Smooth muscle cell (in vitro differentiated cells): ENCODE measurements around the gene GATAD2A. TPM values are rescaled to one million over a fixed set of nuclear protein-coding genes. Genes with fewer than 3 reads are reported as not detected.

Experiments
- DNase-seq: peaks from one replicate; lab custom pipeline; 2025; ENCODE audit not compliant: unreplicated experiment; lab: John Stamatoyannopoulos, UW
- H2AFZ ChIP-seq: fragments of 200-600 bp; sonication (generic); 2 replicates; pipeline ENCODE4 v1.6.0; 2016; ENCODE audit warnings: antibody characterized with exemption, low read depth, mild to moderate bottlenecking
- H3F3A ChIP-seq: fragments of 200-600 bp; sonication (generic); 2 replicates; pipeline ENCODE4 v1.6.0; 2017; ENCODE audit warnings: antibody characterized with exemption, low read depth
- H3K27ac ChIP-seq: fragments of 200-600 bp; sonication (generic); 2 replicates; pipeline ENCODE4 v1.5.1; 2016; ENCODE audit warnings: low read depth, mild to moderate bottlenecking
- H3K27me3 ChIP-seq: fragments of 200-600 bp; sonication (generic); 2 replicates; pipeline ENCODE4 v1.6.1; 2016; ENCODE audit warnings: low read depth, mild to moderate bottlenecking
- H3K36me3 ChIP-seq: fragments of 200-600 bp; sonication (generic); 2 replicates; pipeline ENCODE4 v1.5.1; 2016; ENCODE audit warnings: low read depth
- H3K4me1 ChIP-seq: fragments of 200-600 bp; sonication (generic); 2 replicates; pipeline ENCODE4 v1.5.1; 2016; ENCODE audit warnings: low read depth
- H3K4me2 ChIP-seq: fragments of 200-600 bp; sonication (generic); 2 replicates; pipeline ENCODE4 v1.6.0; 2016; ENCODE audit warnings: mild to moderate bottlenecking
- H3K4me3 ChIP-seq: fragments of 200-600 bp; sonication (generic); 2 replicates; pipeline ENCODE4 v1.5.1; 2016; ENCODE audit warnings: mild to moderate bottlenecking
- H3K79me2 ChIP-seq: fragments of 200-600 bp; sonication (generic); 2 replicates; pipeline ENCODE4 v1.6.0; 2016; ENCODE audit warnings: low read depth, mild to moderate bottlenecking
- H3K9ac ChIP-seq: fragments of 200-600 bp; sonication (generic); 2 replicates; pipeline ENCODE4 v1.6.0; 2016; ENCODE audit warnings: low read depth
- H3K9me3 ChIP-seq: fragments of 200-600 bp; sonication (generic); replicated peaks from 2 replicates; pipeline ENCODE4 v1.5.1; 2016; ENCODE audit warnings: low read depth
- H4K20me1 ChIP-seq: fragments of 200-600 bp; sonication (generic); 2 replicates; pipeline ENCODE4 v1.6.0; 2016; ENCODE audit warnings: low read depth
- WGBS: methylation state at CpG from one replicate; pipeline ENCODE4 v1.1.7; 2016; ENCODE audit warnings: low lambda C conversion rate; 5-methylcytosine and 5-hydroxymethylcytosine counted together
- polyA plus RNA-seq: library from polyadenylated mRNA; unstranded; fragments of >200 nt; fragmentation: Nextera tagmentation; extraction: Ambion mirVana; gene quantifications from 2 replicates; pipeline ENCODE4 v1.2.1, GENCODE V29; 2016
- total RNA-seq: library from RNA; depleted of rRNA; stranded (reverse); fragments of >200 nt; gene quantifications from 2 replicates; pipeline ENCODE4 v1.2.3, GENCODE V29; 2014
- TF ChIP-seq, protein P1 (sequence below): fragments of 200-600 bp; sonication (generic); IDR thresholded peaks from 2 replicates; pipeline ENCODE4 v1.5.1; 2017; ENCODE audit warnings: borderline replicate concordance, mild to moderate bottlenecking, antibody characterized with exemption; ENCODE audit not compliant: insufficient read depth, poor library complexity, severe bottlenecking

The GATAD2A gene
- total and polyA plus RNA-seq, 2 experiments from 2014 or later = 26.8 to 27.0 TPM

DNA sequence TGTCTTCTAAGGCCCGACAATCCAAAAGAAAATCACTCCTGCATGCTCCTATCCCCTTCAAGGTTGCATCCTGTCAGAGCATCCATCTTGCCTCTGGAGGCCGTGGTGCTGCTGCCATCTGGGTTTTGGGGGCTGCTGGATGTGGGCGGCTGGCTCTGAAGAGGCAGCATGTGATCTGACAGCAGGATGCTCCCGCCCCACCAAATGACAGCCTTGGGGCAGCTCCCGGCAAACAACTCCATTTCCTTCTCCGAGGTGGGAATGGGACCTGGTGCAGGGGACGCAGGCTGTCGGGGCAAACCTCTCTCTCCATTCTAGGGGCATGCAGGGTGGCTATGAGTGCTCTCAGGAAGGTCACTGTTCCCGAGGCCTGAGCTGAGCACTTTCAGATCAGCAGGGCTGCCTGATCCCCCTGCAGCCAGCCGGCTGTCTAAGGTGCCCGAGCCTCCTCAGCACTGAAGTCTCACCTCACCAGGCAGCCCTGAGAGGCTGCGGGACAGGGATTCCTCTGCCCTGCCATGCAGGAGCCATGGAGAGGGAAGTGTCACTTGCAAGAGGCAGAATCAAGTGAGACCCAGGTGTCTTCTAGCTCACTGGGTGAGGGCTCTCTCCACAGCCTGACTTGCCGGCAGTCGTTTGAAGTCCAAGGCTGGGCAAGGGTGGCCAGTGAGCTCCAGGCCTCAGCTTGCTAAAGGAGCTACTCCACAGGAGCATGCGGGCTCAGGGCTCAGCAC, 81.0 kb downstream of the GATAD2A start:
- peaks cover 27% of the 10 kb centered on the region for H3K4me1 ChIP-seq
- no peak overlapping the region for H3K4me2 ChIP-seq
- peaks cover 41% of the 10 kb centered on the region for H3K79me2 ChIP-seq
- no peak for DNase-seq
- H2AFZ ChIP-seq = no peak overlapping the region
- H3K27ac ChIP-seq = peak overlapping the region; percentile 78
- H4K20me1 ChIP-seq = peaks cover 41% of the 10 kb centered on the region
- 87% methylated on average over 15 of the region's 15 CpGs for WGBS
- TF ChIP-seq, protein P1, sequence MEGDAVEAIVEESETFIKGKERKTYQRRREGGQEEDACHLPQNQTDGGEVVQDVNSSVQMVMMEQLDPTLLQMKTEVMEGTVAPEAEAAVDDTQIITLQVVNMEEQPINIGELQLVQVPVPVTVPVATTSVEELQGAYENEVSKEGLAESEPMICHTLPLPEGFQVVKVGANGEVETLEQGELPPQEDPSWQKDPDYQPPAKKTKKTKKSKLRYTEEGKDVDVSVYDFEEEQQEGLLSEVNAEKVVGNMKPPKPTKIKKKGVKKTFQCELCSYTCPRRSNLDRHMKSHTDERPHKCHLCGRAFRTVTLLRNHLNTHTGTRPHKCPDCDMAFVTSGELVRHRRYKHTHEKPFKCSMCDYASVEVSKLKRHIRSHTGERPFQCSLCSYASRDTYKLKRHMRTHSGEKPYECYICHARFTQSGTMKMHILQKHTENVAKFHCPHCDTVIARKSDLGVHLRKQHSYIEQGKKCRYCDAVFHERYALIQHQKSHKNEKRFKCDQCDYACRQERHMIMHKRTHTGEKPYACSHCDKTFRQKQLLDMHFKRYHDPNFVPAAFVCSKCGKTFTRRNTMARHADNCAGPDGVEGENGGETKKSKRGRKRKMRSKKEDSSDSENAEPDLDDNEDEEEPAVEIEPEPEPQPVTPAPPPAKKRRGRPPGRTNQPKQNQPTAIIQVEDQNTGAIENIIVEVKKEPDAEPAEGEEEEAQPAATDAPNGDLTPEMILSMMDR = no peak
- H3K9me3 ChIP-seq = no peaks in the 10 kb centered on the region
- no peaks in the 10 kb centered on the region for H3K36me3 ChIP-seq
- peaks cover 26% of the 10 kb centered on the region for H3F3A ChIP-seq
- H3K27me3 ChIP-seq = no peaks in the 10 kb centered on the region
- H3K9ac ChIP-seq = no peak overlapping the region
- H3K4me3 ChIP-seq = no peak overlapping the region

DNA sequence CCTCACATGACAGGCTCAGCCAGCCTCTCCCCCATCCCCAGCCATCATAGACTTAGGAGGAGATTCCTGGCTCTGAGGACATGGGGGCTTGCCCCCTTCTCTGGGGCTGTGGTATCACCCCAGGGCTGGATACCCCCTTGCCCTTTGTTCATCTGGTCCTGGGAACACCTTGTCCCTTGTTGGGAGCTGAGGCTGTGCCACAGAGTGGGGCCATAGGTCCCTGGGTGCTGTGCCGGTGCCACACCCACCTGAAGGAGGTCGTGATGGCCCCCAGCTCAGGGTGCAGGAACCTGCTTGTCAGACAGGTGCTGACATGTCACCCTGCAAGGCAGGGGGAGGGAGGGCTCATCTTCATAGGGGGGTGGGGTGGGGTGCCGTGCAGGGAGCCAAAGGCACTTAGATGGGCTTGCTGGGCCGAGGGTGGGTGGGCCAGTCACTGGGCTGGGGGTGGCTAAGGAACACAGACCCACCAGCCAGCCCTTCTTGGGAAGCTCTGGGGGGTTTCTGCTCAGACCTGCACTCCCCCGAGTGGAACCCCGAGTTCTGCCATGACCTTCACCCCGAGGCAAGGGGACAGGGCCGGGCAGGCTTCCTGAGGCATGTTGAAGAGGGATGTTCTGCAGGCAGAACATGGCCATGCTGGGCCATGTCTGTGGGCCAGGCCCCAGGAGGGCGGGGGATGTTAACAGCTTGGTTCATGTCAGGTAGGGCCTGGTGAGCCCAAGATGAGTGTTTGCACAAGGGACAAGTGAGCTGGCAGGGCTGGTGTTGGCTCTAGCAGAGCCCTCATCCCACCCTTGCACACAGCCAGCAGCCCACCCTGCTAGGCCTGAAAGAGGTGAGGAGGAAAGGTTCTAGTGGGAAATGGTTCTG, 81.8 kb downstream of the GATAD2A start:
- H3K9ac ChIP-seq = no peak overlapping the region
- peaks cover 27% of the 10 kb centered on the region for H3K4me1 ChIP-seq
- no peak overlapping the region for H3K4me2 ChIP-seq
- WGBS = 82% methylated on average over 7 of the region's 9 CpGs
- no peaks in the 10 kb centered on the region for H3K9me3 ChIP-seq
- TF ChIP-seq, protein P1 = no peak
- H3K79me2 ChIP-seq = peaks cover 39% of the 10 kb centered on the region
- no peaks in the 10 kb centered on the region for H3K27me3 ChIP-seq
- H2AFZ ChIP-seq = no peak overlapping the region
- peaks cover 26% of the 10 kb centered on the region for H3F3A ChIP-seq
- H3K36me3 ChIP-seq = no peaks in the 10 kb centered on the region
- no peak for DNase-seq
- H4K20me1 ChIP-seq = peaks cover 40% of the 10 kb centered on the region
- peak overlapping the region; percentile 81 for H3K27ac ChIP-seq
- H3K4me3 ChIP-seq = no peak overlapping the region

DNA sequence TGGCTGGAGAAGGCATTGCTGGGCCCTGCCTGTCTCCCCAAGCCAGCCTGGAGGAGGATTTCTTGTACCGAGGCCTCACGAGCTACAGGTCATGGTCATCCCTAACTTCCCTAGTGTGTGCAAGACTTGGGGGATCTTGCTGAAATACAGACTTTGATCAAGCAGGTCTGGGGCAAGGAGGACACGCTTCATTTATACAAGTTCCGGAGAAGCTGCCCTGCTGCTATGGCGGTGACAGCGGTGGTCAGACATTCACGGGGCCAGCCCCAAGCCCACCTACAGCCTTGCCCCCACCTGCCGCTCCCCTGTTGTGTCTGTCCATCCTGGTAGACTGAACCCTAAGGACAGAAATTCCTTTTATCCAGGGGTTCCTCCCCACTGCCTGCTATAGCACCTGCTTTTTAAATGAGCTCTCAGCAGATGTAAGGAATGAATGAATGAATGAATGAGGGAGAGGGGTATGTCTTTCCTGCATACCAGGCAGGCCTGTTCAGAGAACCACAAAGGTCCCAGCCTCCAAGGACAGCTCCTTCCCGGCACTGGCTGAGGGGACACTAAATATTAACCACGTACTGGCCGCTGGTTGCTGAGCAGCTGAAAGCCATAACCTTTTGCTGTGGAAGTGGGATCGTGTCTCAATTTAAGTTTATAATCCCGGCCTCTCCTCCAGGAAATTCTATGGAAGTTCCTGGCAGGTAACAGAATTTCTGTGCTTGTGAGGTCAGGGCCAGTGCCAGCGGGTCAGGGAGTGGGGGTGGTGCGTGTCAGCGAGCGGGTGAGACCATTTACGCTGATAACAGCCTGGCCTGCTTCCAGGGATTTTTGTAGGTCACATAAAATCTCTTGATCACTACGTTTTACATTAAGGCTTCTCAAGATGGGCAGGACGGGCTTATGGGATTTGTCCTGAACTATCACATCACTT, 82.7 kb downstream of the GATAD2A start:
- Histone ChIP-seq H3K27me3 (no peaks in the 10 kb centered on the region), H3K4me1 (peaks cover 20% of the 10 kb centered on the region), H3K27ac (peak overlapping the region; percentile 81), H3K36me3 (no peaks in the 10 kb centered on the region), H3K9ac (peak overlapping the region; percentile 61), H4K20me1 (peaks cover 33% of the 10 kb centered on the region), H3K9me3 (no peaks in the 10 kb centered on the region), H3K4me3 (no peak overlapping the region), H3K4me2 (peak overlapping the region; percentile 51), H3F3A (peaks cover 26% of the 10 kb centered on the region), H3K79me2 (peaks cover 31% of the 10 kb centered on the region), H2AFZ (no peak overlapping the region)
- TF ChIP-seq, protein P1 = no peak
- DNase-seq = no peak
- WGBS = 62% methylated on average over 20 of the region's 20 CpGs
